Pancreas (tissue), 10 donors: ENCODE data around the gene TTC31. TPM values are rescaled to one million over a fixed set of nuclear protein-coding genes. Genes with fewer than 3 reads are reported as not detected.

Experiments used
- ATAC-seq, 4 donors: fragments of 200-7000 bp; cut with Tn5 transposase; one replicate each; pipeline versions ENCODE4 v1.8.0 to v1.9.1; 2020; ENCODE audit warnings: mild to moderate bottlenecking in 4 of 4, moderate library complexity in 4 of 4
- DNase-seq, 6 donors: peaks; one replicate each; pipeline ENCODE4 v3.0.0-alpha.2; 2020
- FAIRE-seq: peaks from 2 replicates; lab custom pipeline; 2012; peaks lifted over from hg19 to GRCh38; lab: Jason Lieb, UNC
- H3K27ac ChIP-seq, 4 donors: fragments of 200-600 bp; sonication (generic); 1 replicate in 3 of 4; 2 replicates in 1 of 4; pipeline versions ENCODE4 v1.5.0 to v1.8.0; 2020
- H3K27me3 ChIP-seq, 4 donors: fragments of 200-600 bp; one replicate each; pipeline ENCODE4 v1.8.0; 2021
- H3K36me3 ChIP-seq, 3 donors: fragments of 200-600 bp; sonication (generic) in 1 of 3; one replicate each; pipeline versions ENCODE4 v1.5.0 to v1.8.0; 2020 to 2021
- H3K4me1 ChIP-seq, 3 donors: fragments of 200-600 bp; one replicate each; pipeline ENCODE4 v1.8.0; 2021
- H3K4me3 ChIP-seq, 4 donors: fragments of 200-600 bp; sonication (generic) in 2 of 4; one replicate each; pipeline versions ENCODE4 v1.5.0 to v1.8.0; 2020 to 2021
- H3K9me3 ChIP-seq, 4 donors: fragments of 200-600 bp; one replicate each; pipeline ENCODE4 v1.8.0; 2021
- WGBS, 2 donors: extraction: QIAGEN DNeasy Blood & Tissue Kit; methylation state at CpG; one replicate each; pipeline ENCODE4 v1.1.7; 2013; 5-methylcytosine and 5-hydroxymethylcytosine counted together
- intact Hi-C, 3 donors: fragments of 100-400 bp; cut with DNase I; formaldehyde crosslinking; loops; one replicate each; pipeline versions ENCODE4 v1.11.1 to v1.14.2; 2022
- polyA plus RNA-seq, 2 donors: library from polyadenylated mRNA; stranded (reverse); fragments of 200-250 nt; gene quantifications; one replicate each; pipeline ENCODE4 v1.2.3, GENCODE V29; 2013
- total RNA-seq, 6 donors: library from RNA; stranded (reverse); fragmentation: NEBNext Ultra II Directional in 4 of 6; extraction: Animal tissue kit (Norgen Biotek cat#: 25700) in 4 of 6; gene quantifications; one replicate each; pipeline versions ENCODE4 v1.2.1 to v1.2.4, GENCODE V29; 2021 to 2023
- TF ChIP-seq, protein P1 (sequence below), 4 donors: fragments of 200-600 bp; sonication (generic) in 3 of 4; IDR thresholded peaks; one replicate each; pipeline versions ENCODE4 v1.5.0 to v1.8.0; 2021; ENCODE audit warnings: antibody characterized with exemption in 4 of 4
- donor health status: healthy with polysubstance abuse.
- donor health status: DM: no; HTN: no; CAD: no; lungs with moderate emphysema.
- donor health status: DM: no; HTN: no; CAD: no.
- donor health status: control.
- donor health status: control.
- donor health status: Bipolar disorder and iron deficiency.
- donor health status: DM: yes; HTN: yes; CAD: no.
- donor health status: DM: no; HTN: no; CAD: no.
- donor health status: DM: no; HTN: no; CAD: no.
- donor health status: DM: yes; HTN: yes; CAD: no.

Gene TTC31
- total and polyA plus RNA-seq, 8 donors = 10.1 to 21.2 (median 12.1) TPM

DNA sequence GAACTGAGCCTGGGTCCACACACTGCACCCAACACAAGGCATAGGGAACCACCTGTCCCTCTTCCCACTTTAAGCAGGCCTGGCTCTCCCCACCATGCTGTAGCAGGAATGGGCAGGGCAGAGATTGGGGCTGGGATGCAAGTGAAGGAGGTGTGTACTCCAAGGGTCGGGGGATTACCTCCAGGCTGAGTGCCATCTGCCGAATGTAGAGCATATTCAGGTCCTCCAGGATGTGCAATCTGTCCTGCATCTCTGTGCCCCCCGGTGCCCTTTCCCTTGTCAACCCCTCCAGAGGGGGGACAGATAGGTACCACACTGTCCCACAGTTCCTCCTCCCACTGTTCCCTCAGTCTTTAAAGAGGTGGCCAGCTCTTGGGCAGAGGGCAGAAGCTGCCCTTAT, 43.5 kb upstream of the TTC31 start:
- ATAC-seq (no peak), DNase-seq (no peak), FAIRE-seq (no peak)
- H3K36me3 ChIP-seq = no peaks in the 10 kb centered on the region
- TF ChIP-seq, protein P1, sequence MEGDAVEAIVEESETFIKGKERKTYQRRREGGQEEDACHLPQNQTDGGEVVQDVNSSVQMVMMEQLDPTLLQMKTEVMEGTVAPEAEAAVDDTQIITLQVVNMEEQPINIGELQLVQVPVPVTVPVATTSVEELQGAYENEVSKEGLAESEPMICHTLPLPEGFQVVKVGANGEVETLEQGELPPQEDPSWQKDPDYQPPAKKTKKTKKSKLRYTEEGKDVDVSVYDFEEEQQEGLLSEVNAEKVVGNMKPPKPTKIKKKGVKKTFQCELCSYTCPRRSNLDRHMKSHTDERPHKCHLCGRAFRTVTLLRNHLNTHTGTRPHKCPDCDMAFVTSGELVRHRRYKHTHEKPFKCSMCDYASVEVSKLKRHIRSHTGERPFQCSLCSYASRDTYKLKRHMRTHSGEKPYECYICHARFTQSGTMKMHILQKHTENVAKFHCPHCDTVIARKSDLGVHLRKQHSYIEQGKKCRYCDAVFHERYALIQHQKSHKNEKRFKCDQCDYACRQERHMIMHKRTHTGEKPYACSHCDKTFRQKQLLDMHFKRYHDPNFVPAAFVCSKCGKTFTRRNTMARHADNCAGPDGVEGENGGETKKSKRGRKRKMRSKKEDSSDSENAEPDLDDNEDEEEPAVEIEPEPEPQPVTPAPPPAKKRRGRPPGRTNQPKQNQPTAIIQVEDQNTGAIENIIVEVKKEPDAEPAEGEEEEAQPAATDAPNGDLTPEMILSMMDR (IDR thresholded peaks at IDR 0.05) = no peak
- H3K9me3 ChIP-seq = no peaks in the 10 kb centered on the region
- peak overlapping the region in 2 of 4 donors; percentile 99 for H3K27ac ChIP-seq
- WGBS, 2 donors = 22 to 23% methylated on average over 3 of the region's 3 CpGs
- H3K27me3 ChIP-seq = no peaks in the 10 kb centered on the region
- H3K4me1 ChIP-seq = peaks cover 0 to 22% (median 9%) of the 10 kb centered on the region in 3 donors
- intact Hi-C loops = no loop called here
- H3K4me3 ChIP-seq = peak overlapping the region; percentile 70 to 80 (median 74)

DNA sequence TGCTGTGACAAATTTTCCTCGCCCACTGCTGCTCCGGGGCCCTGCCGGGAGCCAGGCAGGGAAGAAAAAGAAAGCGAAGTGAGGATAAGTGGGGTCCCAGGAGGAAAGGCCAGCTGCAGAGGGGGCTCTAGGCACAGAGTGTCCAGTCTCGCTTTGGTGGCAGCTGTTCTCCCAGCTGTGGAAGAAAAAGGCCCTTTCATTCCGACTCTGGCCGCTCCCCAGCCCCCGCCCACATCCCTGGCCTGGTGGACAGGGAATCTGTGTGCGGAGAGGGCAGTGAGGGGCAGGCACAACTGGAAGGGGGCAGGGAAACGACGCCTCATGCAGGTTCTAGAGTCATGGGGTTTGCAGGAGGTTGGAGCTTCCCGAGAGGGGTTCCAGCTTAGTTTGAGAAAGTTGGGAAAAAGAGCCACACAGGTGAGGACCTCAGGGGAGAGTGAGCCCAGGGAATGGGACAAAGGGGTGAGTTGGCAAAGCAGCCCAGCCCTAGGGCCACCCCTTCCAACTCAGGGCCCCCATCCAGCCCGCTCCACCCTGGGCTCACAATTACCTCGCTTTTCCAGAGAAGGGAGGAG, 43.0 kb upstream of the TTC31 start:
- DNase-seq (peak in 3 of 6 donors; percentile 44 to 65 (median 52)), FAIRE-seq (no peak), ATAC-seq (peak in 2 of 4 donors; percentile 3 to 4)
- TF ChIP-seq, protein P1 (IDR thresholded peaks at IDR 0.05) = no peak
- H3K4me1 ChIP-seq = peaks cover 0 to 22% (median 9%) of the 10 kb centered on the region in 3 donors
- WGBS, 2 donors = 7% methylated on average over 12 to 14 of the region's 14 CpGs
- peak overlapping the region; percentile 94 to 99 (median 98) for H3K27ac ChIP-seq
- H3K27me3 ChIP-seq = no peaks in the 10 kb centered on the region
- H3K4me3 ChIP-seq = peak overlapping the region; percentile 70 to 80 (median 74)
- H3K36me3 ChIP-seq = no peaks in the 10 kb centered on the region
- H3K9me3 ChIP-seq = no peaks in the 10 kb centered on the region
- intact Hi-C loops = no loop called here

DNA sequence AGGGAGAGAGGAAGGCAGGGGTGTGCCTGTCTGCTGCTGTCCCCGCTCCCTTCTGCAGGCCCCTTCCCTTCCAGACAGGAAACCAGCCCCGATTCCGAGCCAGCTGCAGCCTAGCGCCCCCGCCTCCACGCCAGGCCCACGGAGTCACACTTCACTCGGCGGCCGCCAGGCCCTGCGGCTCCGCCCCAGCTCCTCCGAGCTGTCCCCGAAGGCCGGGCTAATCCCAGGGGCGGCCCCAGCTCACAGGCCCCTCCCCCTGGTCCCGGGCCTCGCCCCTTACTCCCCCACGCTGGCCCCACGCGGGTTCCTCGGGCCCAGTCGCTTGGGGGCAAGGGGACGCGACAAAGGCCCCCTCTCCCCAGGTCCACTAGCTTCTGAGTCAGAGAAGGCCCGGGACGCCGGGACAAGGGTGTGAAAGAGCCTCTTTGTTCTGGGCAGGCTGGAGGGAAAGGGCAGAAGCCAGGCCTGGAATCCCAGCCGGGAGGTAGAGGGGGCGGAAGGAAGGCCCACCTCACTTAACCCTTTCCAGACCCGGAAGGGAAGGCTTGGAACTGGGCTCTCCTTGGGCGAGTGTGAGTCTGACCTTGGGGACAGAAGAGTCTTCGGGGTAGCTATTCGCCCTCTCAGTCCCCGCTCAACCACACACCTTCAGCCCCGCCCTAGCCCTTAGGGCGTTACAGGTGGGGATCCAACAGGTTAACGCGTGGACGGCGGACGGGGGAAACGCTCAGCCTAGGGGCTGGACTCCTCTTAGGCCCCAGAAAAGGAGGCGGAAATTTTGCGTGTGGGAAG, 42.3 kb upstream of the TTC31 start:
- DNase-seq = peak; percentile 87 to 95 (median 91)
- 2 to 4% methylated on average over 42 to 45 of the region's 45 CpGs for WGBS, 2 donors
- intact Hi-C loops = no loop called here
- ATAC-seq = peak; percentile 81 to 91 (median 86)
- no peaks in the 10 kb centered on the region for H3K27me3 ChIP-seq
- peaks cover 0 to 22% (median 9%) of the 10 kb centered on the region in 3 donors for H3K4me1 ChIP-seq
- peak overlapping the region; percentile 70 to 80 (median 74) for H3K4me3 ChIP-seq
- FAIRE-seq = no peak
- H3K36me3 ChIP-seq = no peaks in the 10 kb centered on the region
- H3K9me3 ChIP-seq = no peaks in the 10 kb centered on the region
- TF ChIP-seq, protein P1 (IDR thresholded peaks at IDR 0.05) = peak; percentile 10 to 39 (median 25)
- H3K27ac ChIP-seq = peak overlapping the region; percentile 94 to 99 (median 98)

DNA sequence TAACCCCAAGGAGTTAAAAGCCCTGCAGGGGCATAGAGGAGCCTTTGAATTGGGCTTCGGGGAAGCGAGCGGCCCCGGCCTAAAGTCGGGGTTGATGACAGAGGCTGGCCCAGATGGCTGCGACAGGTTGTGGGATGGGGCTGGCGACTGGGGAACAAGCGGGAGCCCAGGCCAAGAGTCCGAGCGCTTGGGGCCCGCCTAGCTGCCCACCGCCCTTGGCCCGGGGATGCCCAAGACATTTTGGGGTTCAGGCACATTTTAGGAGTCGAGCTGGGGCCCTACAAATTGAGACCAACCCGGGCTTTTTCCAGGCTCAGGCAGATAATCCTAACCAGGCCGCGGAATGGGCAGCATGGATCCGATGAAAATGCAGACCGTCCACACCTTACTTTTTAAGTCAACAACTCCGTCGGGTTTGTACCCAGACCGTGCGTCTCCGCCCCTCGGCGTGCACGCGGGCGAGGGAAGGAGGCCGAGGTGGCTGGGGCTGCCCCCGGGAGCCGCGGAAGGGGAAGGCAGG, 41.7 kb upstream of the TTC31 start:
- Histone ChIP-seq H3K4me3 (peak overlapping the region; percentile 70 to 80 (median 74)), H3K4me1 (peaks cover 0 to 22% (median 9%) of the 10 kb centered on the region in 3 donors), H3K27me3 (no peaks in the 10 kb centered on the region), H3K27ac (peak overlapping the region; percentile 94 to 99 (median 98)), H3K36me3 (no peaks in the 10 kb centered on the region), H3K9me3 (no peaks in the 10 kb centered on the region)
- ATAC-seq (peak; percentile 8 to 34 (median 24)), FAIRE-seq (no peak), DNase-seq (no peak)
- WGBS, 2 donors = 5% methylated on average over 33 of the region's 33 CpGs
- TF ChIP-seq, protein P1 (IDR thresholded peaks at IDR 0.05) = no peak
- intact Hi-C loops = no loop called here
